Dermis microvascular lymphatic vessel endothelial cell (primary cell): ENCODE data around the gene PCDHB14. TPM values are rescaled to one million over a fixed set of nuclear protein-coding genes. Genes with fewer than 3 reads are reported as not detected.
A peak's percentile ranks its signal among the peaks of the same experiment; 100 is the strongest.
"Not testable (repeated sequence)": the region's sequence is repeated elsewhere in the genome, so short reads cannot be mapped to it uniquely, and the experiment has no call there.

Source experiments
- DNase-seq, 2 donors: peaks; one replicate each; pipeline versions ENCODE4 v3.0.0 to v3.0.0-alpha.2; 2010; ENCODE audit warnings: low read depth in 2 of 2
- total RNA-seq: library from RNA; depleted of rRNA; stranded (reverse); fragments of >200 nt; gene quantifications from 2 replicates; pipeline ENCODE4 v1.2.1, GENCODE V29; 2014

Gene PCDHB14
- total RNA-seq: 0.51 and 1.3 TPM in 2 replicates

DNA sequence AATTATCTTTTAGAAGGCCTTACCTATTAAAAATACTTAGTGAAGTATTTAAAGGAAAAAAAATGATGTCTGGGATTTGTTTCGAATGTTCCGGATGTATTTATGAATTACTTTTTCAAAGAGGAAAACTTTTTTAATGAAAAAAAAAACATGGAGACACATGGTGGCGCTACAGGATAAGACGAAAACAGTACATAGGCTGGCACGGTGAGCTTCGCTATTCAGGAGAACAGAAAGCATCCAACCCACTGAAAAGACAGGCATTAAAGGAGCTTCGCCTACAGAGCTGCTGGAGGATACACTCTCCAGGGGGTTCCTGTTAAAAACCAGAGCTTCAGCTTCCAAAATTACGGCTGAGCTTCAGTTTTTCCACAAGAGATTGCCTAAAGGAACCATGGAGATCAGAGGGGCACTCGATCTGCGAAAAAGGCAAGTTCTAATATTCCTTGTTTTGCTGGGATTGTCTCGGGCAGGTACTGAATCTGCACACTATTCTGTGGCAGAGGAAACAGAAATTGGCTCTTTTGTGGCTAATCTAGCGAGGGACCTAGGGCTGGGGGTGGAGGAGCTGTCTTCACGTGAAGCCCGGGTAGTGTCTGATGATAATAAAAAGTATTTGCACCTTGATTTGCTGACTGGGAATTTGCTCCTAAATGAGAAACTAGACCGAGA lies at the start of gene PCDHB14:
Gene PCDHB14 (plus strand): TSS at position 232 of the 672 bp plus-strand sequence. CDS start 163 bp downstream, at position 395.
- DNase-seq: peak; percentile 15 to 46

DNA sequence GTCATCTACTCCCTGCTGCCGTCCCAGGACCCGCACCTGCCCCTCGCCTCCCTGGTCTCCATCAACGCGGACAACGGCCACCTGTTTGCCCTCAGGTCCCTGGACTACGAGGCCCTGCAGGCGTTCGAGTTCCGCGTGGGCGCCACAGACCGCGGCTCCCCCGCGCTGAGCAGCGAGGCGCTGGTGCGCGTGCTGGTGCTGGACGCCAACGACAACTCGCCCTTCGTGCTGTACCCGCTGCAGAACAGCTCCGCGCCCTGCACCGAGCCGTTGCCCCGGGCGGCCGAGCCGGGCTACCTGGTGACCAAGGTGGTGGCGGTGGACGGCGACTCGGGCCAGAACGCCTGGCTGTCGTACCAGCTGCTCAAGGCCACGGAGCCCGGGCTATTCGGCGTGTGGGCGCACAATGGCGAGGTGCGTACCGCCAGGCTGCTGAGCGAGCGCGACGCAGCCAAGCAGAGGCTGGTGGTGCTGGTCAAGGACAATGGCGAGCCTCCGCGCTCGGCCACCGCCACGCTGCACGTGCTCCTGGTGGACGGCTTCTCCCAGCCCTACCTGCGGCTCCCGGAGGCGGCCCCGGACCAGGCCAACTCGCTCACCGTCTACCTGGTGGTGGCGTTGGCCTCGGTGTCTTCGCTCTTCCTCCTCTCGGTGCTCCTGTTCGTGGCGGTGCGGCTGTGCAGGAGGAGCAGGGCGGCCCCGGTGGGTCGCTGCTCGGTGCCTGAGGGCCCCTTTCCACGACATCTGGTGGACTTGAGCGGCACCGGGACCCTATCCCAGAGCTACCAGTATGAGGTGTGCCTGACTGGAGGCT lies 48.6 kb upstream of the PCDHB14 start:
- DNase-seq: not testable (repeated sequence)

DNA sequence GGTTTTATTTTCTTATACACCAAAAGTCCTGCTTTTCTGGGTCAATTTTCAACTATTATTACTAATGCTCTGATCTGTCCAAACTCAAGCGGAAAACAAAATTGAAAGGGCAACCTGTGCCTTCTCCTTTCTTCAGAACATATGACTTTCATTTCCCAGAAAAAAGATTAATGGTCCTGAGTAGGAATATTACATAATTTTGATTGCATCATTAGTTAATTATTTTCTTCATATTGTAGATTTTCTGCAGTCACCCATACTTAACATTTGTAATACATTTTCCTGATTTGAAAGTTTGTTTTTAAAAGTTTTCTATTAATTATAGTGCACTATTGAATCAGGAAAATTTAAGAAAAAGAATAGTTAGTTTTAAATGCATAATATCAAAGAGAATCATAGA lies 47.2 kb upstream of the PCDHB14 start:
- DNase-seq: no peak

DNA sequence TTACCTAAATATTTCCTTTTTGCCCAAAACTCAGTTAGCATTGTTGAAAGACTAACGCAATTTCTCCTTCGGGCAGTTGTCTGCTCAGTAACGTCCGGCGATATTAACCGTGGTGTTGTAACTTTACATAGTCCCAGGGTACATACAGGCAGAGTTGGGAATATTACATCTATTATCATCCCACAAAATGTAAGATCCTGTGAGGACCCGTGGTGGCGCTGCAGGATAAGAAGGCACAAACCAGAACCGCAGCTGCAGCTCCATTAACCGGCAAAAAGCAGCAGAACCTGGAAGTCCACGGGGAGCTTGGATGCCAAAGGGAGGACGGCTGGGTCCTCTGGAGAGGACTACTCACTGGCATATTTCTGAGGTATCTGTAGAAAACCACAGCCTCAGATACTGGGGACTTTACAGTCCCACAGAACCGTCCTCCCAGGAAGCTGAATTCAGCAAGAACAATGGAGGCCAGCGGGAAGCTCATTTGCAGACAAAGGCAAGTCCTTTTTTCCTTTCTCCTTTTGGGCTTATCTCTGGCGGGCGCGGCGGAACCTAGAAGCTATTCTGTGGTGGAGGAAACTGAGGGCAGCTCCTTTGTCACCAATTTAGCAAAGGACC lies 45.5 kb upstream of the PCDHB14 start, which contains the start of gene PCDHB8:
Gene PCDHB8 (plus strand): TSS at position 214 of the 615 bp plus-strand sequence. CDS start 245 bp downstream, at position 459.
- DNase-seq: not testable (repeated sequence)

DNA sequence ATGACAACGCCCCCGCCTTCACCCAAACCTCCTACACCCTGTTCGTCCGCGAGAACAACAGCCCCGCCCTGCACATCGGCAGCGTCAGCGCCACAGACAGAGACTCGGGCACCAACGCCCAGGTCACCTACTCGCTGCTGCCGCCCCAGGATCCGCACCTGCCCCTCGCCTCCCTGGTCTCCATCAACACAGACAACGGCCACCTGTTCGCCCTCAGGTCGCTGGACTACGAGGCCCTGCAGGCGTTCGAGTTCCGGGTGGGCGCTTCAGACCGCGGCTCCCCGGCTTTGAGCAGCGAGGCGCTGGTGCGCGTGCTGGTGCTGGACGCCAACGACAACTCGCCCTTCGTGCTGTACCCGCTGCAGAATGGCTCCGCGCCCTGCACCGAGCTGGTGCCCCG lies 43.8 kb upstream of the PCDHB14 start:
- DNase-seq: not testable (repeated sequence)

DNA sequence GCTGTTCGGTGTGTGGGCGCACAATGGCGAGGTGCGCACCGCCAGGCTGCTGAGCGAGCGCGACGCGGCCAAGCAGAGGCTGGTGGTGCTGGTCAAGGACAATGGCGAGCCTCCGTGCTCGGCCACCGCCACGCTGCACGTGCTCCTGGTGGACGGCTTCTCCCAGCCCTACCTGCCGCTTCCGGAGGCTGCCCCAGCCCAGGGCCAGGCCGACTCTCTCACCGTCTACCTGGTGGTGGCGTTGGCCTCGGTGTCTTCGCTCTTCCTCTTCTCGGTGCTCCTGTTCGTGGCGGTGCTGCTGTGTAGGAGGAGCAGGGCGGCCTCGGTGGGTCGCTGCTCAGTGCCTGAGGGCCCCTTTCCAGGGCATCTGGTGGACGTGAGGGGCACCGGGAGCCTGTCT lies 43.3 kb upstream of the PCDHB14 start:
- not testable (repeated sequence) for DNase-seq

DNA sequence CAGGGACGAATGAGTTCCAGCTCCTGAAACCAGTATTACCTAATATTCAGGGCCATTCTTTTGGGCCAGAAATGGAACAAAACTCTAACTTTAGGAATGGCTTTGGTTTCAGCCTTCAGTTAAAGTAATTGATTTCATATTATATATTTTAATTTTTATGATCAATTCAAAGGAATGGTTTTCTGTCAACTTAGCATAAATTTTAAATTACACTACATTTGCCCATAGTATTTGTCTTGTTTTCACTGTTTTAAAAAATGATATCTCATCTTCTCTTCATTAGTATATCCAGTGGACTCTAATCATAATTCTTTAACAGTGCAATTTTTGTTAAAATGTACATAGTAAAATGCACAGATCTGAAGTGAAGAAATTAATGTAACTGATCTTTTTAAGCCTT lies 42.8 kb upstream of the PCDHB14 start:
- DNase-seq: no peak

DNA sequence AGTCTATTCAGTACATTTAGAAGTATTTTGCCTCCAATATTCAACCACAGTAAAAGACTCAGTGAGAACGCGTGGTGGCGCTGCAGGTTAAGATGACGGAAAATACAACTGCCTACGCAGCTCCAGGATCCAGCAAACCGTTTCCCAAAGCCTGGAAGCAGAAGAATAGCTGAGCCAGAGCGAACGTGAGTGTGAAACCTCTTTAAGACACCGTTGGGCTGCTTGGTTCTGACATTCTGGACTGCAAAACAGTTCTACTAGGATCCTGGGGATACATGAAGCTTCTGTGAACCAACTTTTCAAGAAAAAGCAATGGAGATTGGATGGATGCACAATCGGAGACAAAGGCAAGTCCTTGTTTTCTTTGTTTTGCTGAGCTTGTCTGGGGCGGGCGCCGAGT lies 40.9 kb upstream of the PCDHB14 start, which contains the start of gene PCDHB16:
Gene PCDHB16 (plus strand): TSS at position 140 of the 400 bp plus-strand sequence. CDS start 173 bp downstream, at position 313.
- peak; percentile 14 to 24 for DNase-seq

DNA sequence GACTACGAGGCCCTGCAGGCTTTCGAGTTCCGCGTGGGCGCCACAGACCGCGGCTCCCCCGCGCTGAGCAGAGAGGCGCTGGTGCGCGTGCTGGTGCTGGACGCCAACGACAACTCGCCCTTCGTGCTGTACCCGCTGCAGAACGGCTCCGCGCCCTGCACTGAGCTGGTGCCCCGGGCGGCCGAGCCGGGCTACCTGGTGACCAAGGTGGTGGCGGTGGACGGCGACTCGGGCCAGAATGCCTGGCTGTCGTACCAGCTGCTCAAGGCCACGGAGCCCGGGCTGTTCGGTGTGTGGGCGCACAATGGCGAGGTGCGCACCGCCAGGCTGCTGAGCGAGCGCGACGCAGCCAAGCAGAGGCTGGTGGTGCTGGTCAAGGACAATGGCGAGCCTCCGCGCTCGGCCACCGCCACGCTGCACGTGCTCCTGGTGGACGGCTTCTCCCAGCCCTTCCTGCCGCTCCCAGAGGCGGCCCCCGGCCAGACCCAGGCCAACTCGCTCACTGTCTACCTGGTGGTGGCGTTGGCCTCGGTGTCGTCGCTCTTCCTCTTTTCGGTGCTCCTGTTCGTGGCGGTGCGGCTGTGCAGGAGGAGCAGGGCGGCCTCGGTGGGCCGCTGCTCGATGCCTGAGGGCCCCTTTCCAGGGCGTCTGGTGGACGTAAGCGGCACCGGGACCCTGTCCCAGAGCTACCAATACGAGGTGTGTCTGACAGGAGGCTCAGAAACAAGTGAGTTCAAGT lies 38.9 kb upstream of the PCDHB14 start:
- not testable (repeated sequence) for DNase-seq

DNA sequence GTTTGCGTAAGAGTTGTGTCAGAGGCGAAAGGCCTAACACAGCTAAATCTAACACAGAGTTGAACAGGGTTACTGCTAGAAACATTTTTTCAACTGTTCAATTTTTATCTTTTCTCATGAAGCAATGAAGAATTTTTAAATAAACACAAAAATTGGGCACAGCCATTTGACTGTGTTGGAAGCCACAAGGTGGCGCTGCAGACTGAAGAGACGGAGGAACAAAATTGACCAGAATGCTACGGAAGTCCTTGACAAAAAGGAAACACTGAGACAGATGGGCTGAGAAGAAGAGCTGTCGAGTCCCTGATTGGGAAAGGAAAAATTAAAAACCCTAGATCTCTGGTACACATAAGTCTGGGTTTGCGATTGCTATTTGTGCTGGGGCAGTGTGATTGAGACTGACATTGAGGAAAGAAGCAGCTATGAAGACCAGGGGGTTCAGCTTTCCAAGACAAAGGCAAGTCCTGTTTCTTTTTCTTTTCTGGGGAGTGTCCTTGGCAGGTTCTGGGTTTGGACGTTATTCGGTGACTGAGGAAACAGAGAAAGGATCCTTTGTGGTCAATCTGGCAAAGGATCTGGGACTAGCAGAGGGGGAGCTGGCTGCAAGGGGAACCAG lies 36.1 kb upstream of the PCDHB14 start, which contains the start of gene PCDHB9:
Gene PCDHB9 (plus strand): TSS at position 265 of the 616 bp plus-strand sequence. CDS start 158 bp downstream, at position 423.
- peak in 1 of 2 donors; percentile 7 for DNase-seq

DNA sequence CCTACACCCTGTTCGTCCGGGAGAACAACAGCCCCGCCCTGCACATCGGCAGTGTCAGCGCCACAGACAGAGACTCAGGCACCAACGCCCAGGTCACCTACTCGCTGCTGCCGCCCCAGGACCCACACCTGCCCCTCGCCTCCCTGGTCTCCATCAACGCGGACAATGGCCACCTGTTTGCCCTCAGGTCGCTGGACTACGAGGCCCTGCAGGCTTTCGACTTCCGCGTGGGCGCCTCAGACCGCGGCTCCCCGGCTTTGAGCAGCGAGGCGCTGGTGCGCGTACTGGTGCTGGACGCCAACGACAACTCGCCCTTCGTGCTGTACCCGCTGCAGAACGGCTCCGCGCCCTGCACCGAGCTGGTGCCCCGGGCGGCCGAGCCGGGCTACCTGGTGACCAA lies 34.5 kb upstream of the PCDHB14 start:
- not testable (repeated sequence) for DNase-seq

DNA sequence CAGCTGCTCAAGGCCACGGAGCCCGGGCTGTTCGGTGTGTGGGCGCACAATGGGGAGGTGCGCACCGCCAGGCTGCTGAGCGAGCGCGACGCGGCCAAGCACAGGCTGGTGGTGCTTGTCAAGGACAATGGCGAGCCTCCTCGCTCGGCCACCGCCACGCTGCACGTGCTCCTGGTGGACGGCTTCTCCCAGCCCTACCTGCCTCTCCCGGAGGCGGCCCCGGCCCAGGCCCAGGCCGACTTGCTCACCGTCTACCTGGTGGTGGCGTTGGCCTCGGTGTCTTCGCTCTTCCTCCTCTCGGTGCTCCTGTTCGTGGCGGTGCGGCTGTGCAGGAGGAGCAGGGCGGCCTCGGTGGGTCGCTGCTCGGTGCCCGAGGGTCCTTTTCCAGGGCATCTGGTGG lies 34.0 kb upstream of the PCDHB14 start:
- DNase-seq: not testable (repeated sequence)

DNA sequence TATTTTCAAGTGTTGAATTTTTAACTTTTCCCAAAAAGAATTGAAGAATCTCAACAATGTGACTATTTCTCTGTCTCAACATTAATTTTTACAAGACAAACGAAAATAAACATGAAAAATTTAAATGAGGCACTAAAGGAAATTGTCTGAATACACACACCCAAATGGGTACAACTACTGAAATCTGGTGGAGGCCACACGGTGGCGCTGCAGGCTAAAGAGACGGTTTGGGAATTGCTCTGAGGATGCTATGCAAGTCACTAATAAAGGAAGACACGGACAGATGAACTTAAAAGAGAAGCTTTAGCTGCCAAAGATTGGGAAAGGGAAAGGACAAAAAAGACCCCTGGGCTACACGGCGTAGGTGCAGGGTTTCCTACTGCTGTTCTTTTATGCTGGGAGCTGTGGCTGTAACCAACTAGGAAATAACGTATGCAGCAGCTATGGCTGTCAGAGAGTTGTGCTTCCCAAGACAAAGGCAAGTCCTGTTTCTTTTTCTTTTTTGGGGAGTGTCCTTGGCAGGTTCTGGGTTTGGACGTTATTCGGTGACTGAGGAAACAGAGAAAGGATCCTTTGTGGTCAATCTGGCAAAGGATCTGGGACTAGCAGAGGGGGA lies 30.9 kb upstream of the PCDHB14 start, which contains the start of gene PCDHB10:
Gene PCDHB10 (plus strand): TSS at position 244 of the 616 bp plus-strand sequence. CDS start 200 bp downstream, at position 444.
- peak in 1 of 2 donors; percentile 35 for DNase-seq

DNA sequence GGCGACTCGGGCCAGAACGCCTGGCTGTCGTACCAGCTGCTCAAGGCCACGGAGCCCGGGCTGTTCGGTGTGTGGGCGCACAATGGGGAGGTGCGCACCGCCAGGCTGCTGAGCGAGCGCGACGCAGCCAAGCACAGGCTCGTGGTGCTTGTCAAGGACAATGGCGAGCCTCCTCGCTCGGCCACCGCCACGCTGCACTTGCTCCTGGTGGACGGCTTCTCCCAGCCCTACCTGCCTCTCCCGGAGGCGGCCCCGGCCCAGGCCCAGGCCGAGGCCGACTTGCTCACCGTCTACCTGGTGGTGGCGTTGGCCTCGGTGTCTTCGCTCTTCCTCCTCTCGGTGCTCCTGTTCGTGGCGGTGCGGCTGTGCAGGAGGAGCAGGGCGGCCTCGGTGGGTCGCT lies 28.8 kb upstream of the PCDHB14 start:
- DNase-seq: not testable (repeated sequence)

DNA sequence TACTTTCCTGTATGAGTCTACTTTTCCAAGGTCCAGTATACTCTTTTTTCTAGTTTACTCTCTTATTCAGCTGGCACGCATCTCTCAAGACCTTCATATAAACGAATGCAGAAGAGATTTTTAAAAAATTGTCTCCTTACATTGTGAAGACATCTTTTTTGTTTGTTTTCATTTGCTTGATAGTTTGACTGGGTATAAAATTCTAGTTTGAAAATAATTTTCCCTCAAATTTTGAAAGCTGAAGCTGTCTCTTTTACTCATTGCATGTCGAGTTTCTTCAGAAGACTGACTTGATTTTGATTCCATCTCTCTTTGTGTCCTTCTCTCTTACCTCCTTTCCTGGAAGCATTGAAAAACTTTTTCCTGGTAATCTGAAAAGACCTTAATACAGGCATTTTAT lies 26.8 kb upstream of the PCDHB14 start:
- DNase-seq: no peak

DNA sequence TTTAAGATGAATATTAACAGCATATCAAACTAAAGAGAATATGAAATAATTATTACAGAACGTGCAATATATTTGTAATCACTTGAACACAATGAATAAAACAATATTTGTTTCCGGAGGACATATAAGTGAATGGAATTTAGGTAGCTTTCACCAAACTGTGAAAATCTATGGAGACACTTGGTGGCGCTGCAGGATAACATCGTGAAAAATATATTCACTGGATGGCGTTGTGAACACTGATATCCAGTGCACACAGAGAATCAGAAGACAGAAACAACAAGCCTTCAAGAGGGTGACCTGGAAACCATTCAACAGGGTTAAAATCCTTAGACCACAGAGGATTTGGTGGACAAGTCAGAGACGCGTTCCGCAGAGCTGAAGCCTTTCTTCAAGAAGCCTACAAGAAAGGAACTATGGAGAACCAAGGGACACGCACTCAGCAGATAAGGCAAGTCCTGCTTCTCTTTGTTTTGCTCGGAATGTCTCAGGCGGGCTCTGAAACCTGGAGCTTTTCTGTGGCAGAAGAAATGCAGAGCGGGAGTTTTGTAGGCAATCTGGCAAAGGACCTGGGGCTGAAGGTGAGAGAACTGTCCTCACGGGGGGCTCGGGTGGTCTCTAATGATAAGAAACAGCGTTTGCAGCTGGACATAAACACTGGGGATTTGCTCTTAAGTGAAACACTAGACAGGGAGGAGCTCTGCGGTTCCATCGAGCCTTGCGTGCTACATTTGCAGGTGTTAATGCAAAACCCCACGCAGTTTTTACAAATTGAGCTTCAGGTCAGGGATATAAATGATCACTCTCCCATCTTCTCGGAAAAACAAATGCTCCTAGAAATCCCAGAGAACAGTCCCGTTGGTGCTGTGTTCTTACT lies 23.5 kb upstream of the PCDHB14 start, which contains the start of gene PCDHB11:
Gene PCDHB11 (plus strand): TSS at position 269 of the 877 bp plus-strand sequence. CDS start 148 bp downstream, at position 417.
- peak in 1 of 2 donors; percentile 5 for DNase-seq

DNA sequence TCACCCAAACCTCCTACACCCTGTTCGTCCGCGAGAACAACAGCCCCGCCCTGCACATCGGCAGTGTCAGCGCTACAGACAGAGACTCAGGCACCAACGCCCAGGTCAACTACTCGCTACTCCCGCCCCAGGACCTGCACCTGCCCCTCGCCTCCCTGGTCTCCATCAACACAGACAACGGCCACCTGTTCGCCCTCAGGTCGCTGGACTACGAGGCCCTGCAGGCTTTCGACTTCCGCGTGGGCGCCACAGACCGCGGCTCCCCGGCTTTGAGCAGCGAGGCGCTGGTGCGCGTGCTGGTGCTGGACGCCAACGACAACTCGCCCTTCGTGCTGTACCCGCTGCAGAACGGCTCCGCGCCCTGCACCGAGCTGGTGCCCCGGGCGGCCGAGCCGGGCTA lies 22.0 kb upstream of the PCDHB14 start:
- not testable (repeated sequence) for DNase-seq

DNA sequence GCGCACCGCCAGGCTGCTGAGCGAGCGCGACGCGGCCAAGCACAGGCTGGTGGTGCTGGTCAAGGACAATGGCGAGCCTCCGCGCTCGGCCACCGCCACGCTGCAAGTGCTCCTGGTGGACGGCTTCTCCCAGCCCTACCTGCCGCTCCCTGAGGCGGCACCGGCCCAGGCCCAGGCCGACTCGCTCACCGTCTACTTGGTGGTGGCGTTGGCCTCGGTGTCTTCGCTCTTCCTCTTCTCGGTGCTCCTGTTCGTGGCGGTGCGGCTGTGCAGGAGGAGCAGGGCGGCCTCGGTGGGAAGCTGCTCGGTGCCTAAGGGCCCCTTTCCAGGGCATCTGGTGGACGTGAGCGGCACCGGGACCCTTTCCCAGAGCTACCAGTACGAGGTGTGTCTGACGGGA lies 21.5 kb upstream of the PCDHB14 start:
- DNase-seq: not testable (repeated sequence)

DNA sequence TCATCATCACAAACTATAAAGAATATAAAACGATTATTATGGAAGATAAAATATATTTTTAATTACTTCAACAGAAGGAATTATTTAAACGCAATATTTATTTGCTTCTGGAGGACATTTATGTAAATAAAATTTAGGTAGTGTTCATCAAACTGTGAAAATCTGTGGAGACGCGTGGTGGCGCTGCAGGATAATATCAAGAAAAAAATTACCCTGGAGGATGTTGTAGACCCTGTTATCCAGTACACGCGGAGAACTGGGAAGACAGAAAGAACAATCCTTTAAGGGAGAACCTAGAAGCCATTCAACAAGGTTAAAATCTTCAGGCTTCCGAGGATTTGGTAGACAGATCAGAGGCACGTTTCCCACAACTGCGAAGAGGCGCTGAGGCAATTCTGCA lies 14.7 kb upstream of the PCDHB14 start, which contains the start of gene PCDHB12:
Gene PCDHB12 (plus strand): TSS at position 242 of the 400 bp plus-strand sequence. CDS start 189 bp downstream, outside the sequence.
- DNase-seq: peak in 1 of 2 donors; percentile 27
